Measurements from ENCODE around the gene FKRP.

- TF ChIP-seq CTCF (conservative IDR thresholded peaks at IDR 0.05 in 1 of 2, IDR thresholded peaks at IDR 0.05 in 1 of 2; ENCODE audit: low read depth in 1 of 2, low read length in 2 of 2) (no peak), EZH2 (IDR thresholded peaks at IDR 0.05; ENCODE audit: low read length, missing control alignments) (no peak)
These were observed 60.8 kb downstream of the FKRP start for GRCh38 chr19:46806656-46807055.
